Measurements from ENCODE around the gene TMEM63A.

- no peak for TF ChIP-seq EZH2 (IDR thresholded peaks at IDR 0.05; ENCODE audit: borderline replicate concordance, low read depth, low read length, severe bottlenecking)
- no peak for TF ChIP-seq CTCF (IDR thresholded peaks at IDR 0.05; ENCODE audit: borderline replicate concordance, extremely low read depth, low read length, poor library complexity, severe bottlenecking)
Measured at GRCh38 chr1:225806249-225806648, 75.9 kb downstream of the TMEM63A start.

Data from DND-41 (cell line).